Spleen (tissue), 7 donors: ENCODE data around the gene DENND6B.

ENCODE experiments used
- POLR2A ChIP-seq, 3 donors: fragments of 450-650 bp; IDR thresholded peaks; one replicate each; pipeline ENCODE4 v1.5.1; 2017; ENCODE audit warnings: antibody characterized with exemption in 3 of 3, mild to moderate bottlenecking in 1 of 3
- TF ChIP-seq, protein P1 (sequence below), 11 experiments: fragments of 200-600 bp in 7 of 11; fragments of 450-650 bp in 4 of 11; sonication (generic) in 4 of 11; IDR thresholded peaks in 8 of 11; conservative IDR thresholded peaks in 3 of 11; 1 replicate in 7 of 11; 2 replicates in 4 of 11; pipeline versions ENCODE4 v1.4.0 to v1.8.0; 2016 to 2021; ENCODE audit warnings: antibody characterized with exemption in 11 of 11, inconsistent platforms in 4 of 11, mild to moderate bottlenecking in 1 of 11
- donor health status: DM: no; HTN: no; CAD: no; lungs with moderate emphysema.
- donor health status: DM: no; HTN: no; CAD: no.
- donor health status: DM: no; HTN: no; CAD: no.

DNA sequence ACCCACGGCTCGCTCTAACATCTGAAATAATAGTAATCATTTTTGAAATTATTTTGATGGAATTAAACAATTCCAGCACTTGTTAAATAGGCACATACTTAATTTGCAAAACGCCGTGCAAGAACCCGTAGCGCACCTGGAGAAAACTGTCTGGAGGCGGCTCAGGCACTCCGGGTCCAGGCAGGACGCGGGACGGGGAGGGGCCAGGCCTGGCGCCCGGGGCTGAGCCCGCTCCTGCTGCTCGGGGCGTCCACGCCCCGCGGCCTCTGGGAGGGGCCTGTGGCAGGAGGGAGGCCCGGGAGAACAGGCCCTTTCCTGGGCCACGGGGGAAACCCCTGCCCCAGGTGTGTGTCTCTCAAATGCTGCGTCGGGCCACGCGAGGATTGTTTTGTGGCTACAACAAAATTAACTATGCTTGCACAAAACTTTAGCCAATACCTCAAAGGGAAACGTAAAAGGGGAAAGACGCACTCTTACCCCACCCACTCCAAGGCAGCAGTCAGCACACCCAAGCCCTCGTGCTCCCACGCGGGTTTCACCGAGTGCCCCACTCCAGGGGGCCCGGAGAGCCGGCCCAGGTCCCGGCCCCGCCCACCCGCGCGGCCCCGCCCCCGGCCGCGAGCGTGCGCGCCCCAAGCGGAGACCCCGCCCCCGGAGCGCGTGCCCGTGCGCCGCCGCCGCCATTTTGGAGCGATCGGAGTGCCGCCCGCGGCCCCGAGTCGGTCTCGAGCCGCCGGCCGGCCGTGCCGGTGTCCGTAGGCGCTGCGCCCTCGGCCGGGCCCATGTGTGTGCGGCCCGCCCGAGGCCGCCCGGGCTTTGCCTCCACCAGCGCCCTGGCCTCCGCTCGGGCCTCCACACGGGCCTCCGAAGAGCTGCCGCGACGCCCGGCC lies 16.1 kb upstream of the DENND6B start, which contains the start of gene PPP6R2:
- TF ChIP-seq, protein P1, sequence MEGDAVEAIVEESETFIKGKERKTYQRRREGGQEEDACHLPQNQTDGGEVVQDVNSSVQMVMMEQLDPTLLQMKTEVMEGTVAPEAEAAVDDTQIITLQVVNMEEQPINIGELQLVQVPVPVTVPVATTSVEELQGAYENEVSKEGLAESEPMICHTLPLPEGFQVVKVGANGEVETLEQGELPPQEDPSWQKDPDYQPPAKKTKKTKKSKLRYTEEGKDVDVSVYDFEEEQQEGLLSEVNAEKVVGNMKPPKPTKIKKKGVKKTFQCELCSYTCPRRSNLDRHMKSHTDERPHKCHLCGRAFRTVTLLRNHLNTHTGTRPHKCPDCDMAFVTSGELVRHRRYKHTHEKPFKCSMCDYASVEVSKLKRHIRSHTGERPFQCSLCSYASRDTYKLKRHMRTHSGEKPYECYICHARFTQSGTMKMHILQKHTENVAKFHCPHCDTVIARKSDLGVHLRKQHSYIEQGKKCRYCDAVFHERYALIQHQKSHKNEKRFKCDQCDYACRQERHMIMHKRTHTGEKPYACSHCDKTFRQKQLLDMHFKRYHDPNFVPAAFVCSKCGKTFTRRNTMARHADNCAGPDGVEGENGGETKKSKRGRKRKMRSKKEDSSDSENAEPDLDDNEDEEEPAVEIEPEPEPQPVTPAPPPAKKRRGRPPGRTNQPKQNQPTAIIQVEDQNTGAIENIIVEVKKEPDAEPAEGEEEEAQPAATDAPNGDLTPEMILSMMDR (IDR thresholded peaks at IDR 0.05 in 8 of 11, conservative IDR thresholded peaks at IDR 0.05 in 3 of 11), result peak in 5 of 11 experiments; percentile 8 to 53 (median 12)
- TF ChIP-seq POLR2A (IDR thresholded peaks at IDR 0.05), result peak in 1 of 3 donors; percentile 19
